Mesendoderm (in vitro differentiated cells): ENCODE results near the gene DCAF5.

Experiments
- DNase-seq: peaks from one replicate; pipeline ENCODE4 v3.0.0; 2013
- H2AK5ac ChIP-seq: 2 replicates; pipeline ENCODE4 v1.6.1; 2013; ENCODE audit warnings: low read length, inconsistent platforms
- H2BK120ac ChIP-seq: 2 replicates; pipeline ENCODE4 v1.6.1; 2013; ENCODE audit warnings: low read depth, mild to moderate bottlenecking, low read length, moderate library complexity, mixed read lengths
- H2BK15ac ChIP-seq: replicated peaks from 2 replicates; pipeline ENCODE4 v1.6.1; 2013; ENCODE audit warnings: low read depth, mild to moderate bottlenecking, moderate library complexity
- H2BK5ac ChIP-seq: 2 replicates; pipeline ENCODE4 v1.6.1; 2013; ENCODE audit warnings: low read length, inconsistent platforms
- H3K18ac ChIP-seq: 2 replicates; pipeline ENCODE4 v1.6.1; 2013; ENCODE audit warnings: mild to moderate bottlenecking, low read length, mixed read lengths
- H3K23ac ChIP-seq: one replicate; pipeline ENCODE4 v1.6.1; 2013; ENCODE audit warnings: low read length
- H3K27ac ChIP-seq: 2 replicates; pipeline ENCODE4 v1.5.1; 2013; ENCODE audit warnings: low read depth, mild to moderate bottlenecking, inconsistent platforms, low read length, moderate library complexity
- H3K27me3 ChIP-seq: 2 replicates; pipeline ENCODE4 v1.6.1; 2013; ENCODE audit warnings: low read length, control low read depth, mild to moderate bottlenecking, inconsistent platforms; ENCODE audit not compliant: insufficient read depth, poor library complexity
- H3K36me3 ChIP-seq: 2 replicates; pipeline ENCODE4 v1.6.1; 2013; ENCODE audit warnings: low read length, inconsistent platforms; ENCODE audit not compliant: control insufficient read depth, insufficient read depth
- H3K4ac ChIP-seq: one replicate; pipeline ENCODE4 v1.6.1; 2013; ENCODE audit warnings: low read depth, mild to moderate bottlenecking, low read length, moderate library complexity
- H3K4me1 ChIP-seq: 2 replicates; pipeline ENCODE4 v1.6.1; 2013; ENCODE audit warnings: low read depth, low read length, inconsistent platforms; ENCODE audit not compliant: control insufficient read depth
- H3K4me2 ChIP-seq: 2 replicates; pipeline ENCODE4 v1.6.1; 2013; ENCODE audit warnings: low read length
- H3K4me3 ChIP-seq: 2 replicates; pipeline ENCODE4 v1.5.1; 2013; ENCODE audit warnings: mild to moderate bottlenecking, low read length
- H3K56ac ChIP-seq: one replicate; pipeline ENCODE4 v1.6.1; 2013; ENCODE audit warnings: low read length
- H3K79me1 ChIP-seq: 2 replicates; pipeline ENCODE4 v1.6.1; 2013; ENCODE audit warnings: low read length, inconsistent platforms
- H3K79me2 ChIP-seq: 2 replicates; pipeline ENCODE4 v1.6.1; 2013; ENCODE audit warnings: mild to moderate bottlenecking, low read length; ENCODE audit not compliant: control insufficient read depth, insufficient read depth
- H3K9ac ChIP-seq: 2 replicates; pipeline ENCODE4 v1.6.1; 2013; ENCODE audit warnings: low read length, inconsistent platforms
- H4K5ac ChIP-seq: one replicate; pipeline ENCODE4 v1.6.1; 2013; ENCODE audit warnings: low read length
- H4K8ac ChIP-seq: one replicate; pipeline ENCODE4 v1.6.1; 2013; ENCODE audit warnings: low read depth, mild to moderate bottlenecking, control low read depth, low read length, moderate library complexity
- WGBS: extraction: QIAGEN DNeasy Blood & Tissue Kit; methylation state at CpG from one replicate; pipeline ENCODE4 v1.1.7; 2013; ENCODE audit warnings: low lambda C conversion rate, missing lambda C conversion rate; ENCODE audit not compliant: insufficient coverage; ENCODE audit errors: extremely low coverage; 5-methylcytosine and 5-hydroxymethylcytosine counted together

Gene DCAF5

DNA sequence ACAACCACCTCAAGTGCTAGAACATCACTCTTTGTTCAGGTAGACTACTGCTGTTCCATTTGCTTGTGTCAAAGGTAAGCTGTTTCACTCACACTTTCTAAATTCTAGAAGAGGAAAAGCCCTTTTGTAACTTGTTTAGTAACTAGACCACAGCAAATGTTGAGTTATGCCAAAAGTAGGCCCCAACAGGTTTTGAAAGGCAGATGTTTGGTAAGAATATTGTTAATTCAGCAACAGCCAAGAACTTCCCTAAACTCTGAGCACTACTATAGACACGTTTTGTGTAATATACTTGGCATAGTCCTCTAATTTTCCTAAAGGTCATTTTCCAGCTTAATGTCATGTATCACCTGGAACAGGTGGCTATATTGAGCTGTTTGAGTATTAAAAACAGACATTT lies 79.0 kb downstream of the DCAF5 start:
- Histone ChIP-seq H4K8ac (no peak overlapping the region), H3K79me1 (no peaks in the 10 kb centered on the region), H4K5ac (no peak overlapping the region), H3K56ac (no peak overlapping the region), H2BK15ac (no peak overlapping the region), H3K36me3 (no peaks in the 10 kb centered on the region), H3K27me3 (no peaks in the 10 kb centered on the region), H3K23ac (no peak overlapping the region), H3K9ac (no peak overlapping the region), H3K4me1 (no peaks in the 10 kb centered on the region), H2BK120ac (no peak overlapping the region), H3K4ac (no peak overlapping the region), H3K18ac (no peak overlapping the region), H3K27ac (no peak overlapping the region), H2AK5ac (no peak overlapping the region), H3K4me3 (no peak overlapping the region), H3K4me2 (no peak overlapping the region), H2BK5ac (no peak overlapping the region), H3K79me2 (no peaks in the 10 kb centered on the region)
- no peak for DNase-seq
- WGBS: no CpG with 5 or more reads among the region's 1 CpG

DNA sequence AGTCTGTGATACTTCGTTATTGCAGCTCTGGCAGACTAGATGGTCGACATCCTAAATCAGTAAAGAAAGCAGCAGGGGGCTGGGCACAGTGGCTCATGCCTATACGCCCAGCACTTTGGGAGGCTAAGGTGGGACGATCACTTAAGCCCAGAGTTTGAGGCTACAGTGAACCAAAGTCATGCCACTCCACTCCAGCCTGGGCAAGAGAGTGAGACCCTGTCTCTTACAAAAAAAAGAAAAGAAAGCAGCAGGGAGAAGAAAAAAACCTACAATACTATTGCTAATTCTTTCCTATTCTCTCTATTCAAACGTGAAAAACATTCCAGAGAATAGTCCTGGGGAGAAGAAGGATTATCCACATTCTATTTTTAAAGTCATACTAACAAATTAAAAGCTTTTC lies 79.5 kb downstream of the DCAF5 start:
- Histone ChIP-seq H2BK120ac (no peak overlapping the region), H3K79me1 (no peaks in the 10 kb centered on the region), H4K8ac (no peak overlapping the region), H3K79me2 (no peaks in the 10 kb centered on the region), H3K18ac (no peak overlapping the region), H3K9ac (no peak overlapping the region), H3K4ac (no peak overlapping the region), H2BK5ac (no peak overlapping the region), H3K27ac (no peak overlapping the region), H3K23ac (no peak overlapping the region), H3K27me3 (no peaks in the 10 kb centered on the region), H3K4me3 (no peak overlapping the region), H3K56ac (no peak overlapping the region), H2BK15ac (no peak overlapping the region), H3K4me2 (no peak overlapping the region), H3K36me3 (no peaks in the 10 kb centered on the region), H3K4me1 (no peaks in the 10 kb centered on the region), H2AK5ac (no peak overlapping the region), H4K5ac (no peak overlapping the region)
- no CpG with 5 or more reads among the region's 5 CpGs for WGBS
- DNase-seq: no peak

DNA sequence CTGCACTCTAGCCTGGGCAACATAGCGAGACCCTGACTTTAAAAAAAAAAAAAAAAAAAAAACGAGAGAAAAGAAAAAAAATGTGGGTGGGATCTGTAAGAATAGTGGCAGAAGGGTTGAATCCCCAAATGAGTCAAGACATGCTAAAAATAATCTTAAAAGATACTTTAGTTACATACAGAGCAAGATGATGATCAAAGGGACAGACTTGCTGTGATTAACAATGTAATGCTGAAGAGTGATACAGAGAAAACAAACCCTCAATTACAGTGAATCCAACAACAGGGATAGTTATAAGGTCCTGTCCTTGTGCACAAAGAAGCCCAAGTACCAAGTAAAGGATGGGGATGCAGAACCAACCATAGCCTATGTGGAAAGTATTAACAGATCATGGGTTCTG lies 80.3 kb downstream of the DCAF5 start:
- H3K4me3 ChIP-seq: no peak overlapping the region

DNA sequence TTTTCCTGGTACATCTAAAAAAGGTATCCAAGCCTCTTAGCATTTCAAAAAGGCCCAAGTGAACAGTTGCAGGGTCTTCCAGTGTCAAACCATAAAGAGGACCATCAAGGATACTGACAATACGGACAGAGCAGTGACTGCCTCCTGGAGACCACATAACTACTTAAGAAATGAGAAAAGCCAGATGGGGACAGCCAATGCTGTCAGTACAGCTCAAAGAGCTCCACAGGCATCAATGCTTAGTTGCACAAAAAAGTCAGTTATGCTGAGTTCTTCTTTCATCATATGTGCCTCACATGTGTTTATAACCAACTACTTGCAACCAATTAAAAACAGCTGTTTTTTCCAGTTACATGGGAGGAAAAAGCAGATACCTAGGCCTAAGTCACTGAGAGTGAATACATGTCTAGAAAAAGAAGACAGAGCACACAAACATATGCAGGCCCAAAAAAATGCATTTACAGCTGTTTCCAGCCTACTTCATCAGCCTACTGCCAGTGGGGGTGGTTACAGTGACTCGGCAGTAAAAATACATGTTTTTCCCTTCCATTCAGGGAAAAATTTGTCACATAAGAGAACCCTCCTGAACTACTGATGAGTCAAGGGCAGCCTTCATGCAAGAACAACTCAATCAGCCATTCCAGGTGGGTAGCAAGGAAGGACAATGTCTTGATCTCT lies 84.0 kb downstream of the DCAF5 start:
- no peak overlapping the region for H3K4me2 ChIP-seq
- no peak overlapping the region for H3K27ac ChIP-seq
- H3K18ac ChIP-seq: peak overlapping the region; percentile 56
- peak overlapping the region; percentile 10 for H3K56ac ChIP-seq
- no peak overlapping the region for H3K9ac ChIP-seq
- H3K4ac ChIP-seq: no peak overlapping the region
- no CpG with 5 or more reads among the region's 2 CpGs for WGBS
- no peak overlapping the region for H3K23ac ChIP-seq
- no peaks in the 10 kb centered on the region for H3K79me1 ChIP-seq
- no peak overlapping the region for H4K8ac ChIP-seq
- no peak overlapping the region for H2BK120ac ChIP-seq
- no peaks in the 10 kb centered on the region for H3K36me3 ChIP-seq
- DNase-seq: peak; percentile 47
- H2BK5ac ChIP-seq: no peak overlapping the region
- no peak overlapping the region for H2BK15ac ChIP-seq
- H3K79me2 ChIP-seq: no peaks in the 10 kb centered on the region
- H3K4me1 ChIP-seq: no peaks in the 10 kb centered on the region
- H4K5ac ChIP-seq: no peak overlapping the region
- H3K4me3 ChIP-seq: no peak overlapping the region
- H3K27me3 ChIP-seq: no peaks in the 10 kb centered on the region
- H2AK5ac ChIP-seq: no peak overlapping the region

More for the DNA sequence above, 80.3 kb downstream of the DCAF5 start:
- no peak overlapping the region for H4K8ac ChIP-seq
- no CpG with 5 or more reads among the region's 2 CpGs for WGBS
- H2BK120ac ChIP-seq: no peak overlapping the region
- H3K23ac ChIP-seq: no peak overlapping the region
- no peak overlapping the region for H4K5ac ChIP-seq
- no peak overlapping the region for H3K4me2 ChIP-seq
- no peaks in the 10 kb centered on the region for H3K4me1 ChIP-seq
- no peak overlapping the region for H3K56ac ChIP-seq
- H3K79me2 ChIP-seq: no peaks in the 10 kb centered on the region
- no peaks in the 10 kb centered on the region for H3K79me1 ChIP-seq
- H2BK5ac ChIP-seq: no peak overlapping the region
- H2AK5ac ChIP-seq: no peak overlapping the region
- no peak for DNase-seq
- no peak overlapping the region for H3K27ac ChIP-seq
- no peaks in the 10 kb centered on the region for H3K27me3 ChIP-seq
- no peak overlapping the region for H3K4ac ChIP-seq
- H3K9ac ChIP-seq: no peak overlapping the region
- no peaks in the 10 kb centered on the region for H3K36me3 ChIP-seq
- H3K18ac ChIP-seq: no peak overlapping the region
- H2BK15ac ChIP-seq: no peak overlapping the region

DNA sequence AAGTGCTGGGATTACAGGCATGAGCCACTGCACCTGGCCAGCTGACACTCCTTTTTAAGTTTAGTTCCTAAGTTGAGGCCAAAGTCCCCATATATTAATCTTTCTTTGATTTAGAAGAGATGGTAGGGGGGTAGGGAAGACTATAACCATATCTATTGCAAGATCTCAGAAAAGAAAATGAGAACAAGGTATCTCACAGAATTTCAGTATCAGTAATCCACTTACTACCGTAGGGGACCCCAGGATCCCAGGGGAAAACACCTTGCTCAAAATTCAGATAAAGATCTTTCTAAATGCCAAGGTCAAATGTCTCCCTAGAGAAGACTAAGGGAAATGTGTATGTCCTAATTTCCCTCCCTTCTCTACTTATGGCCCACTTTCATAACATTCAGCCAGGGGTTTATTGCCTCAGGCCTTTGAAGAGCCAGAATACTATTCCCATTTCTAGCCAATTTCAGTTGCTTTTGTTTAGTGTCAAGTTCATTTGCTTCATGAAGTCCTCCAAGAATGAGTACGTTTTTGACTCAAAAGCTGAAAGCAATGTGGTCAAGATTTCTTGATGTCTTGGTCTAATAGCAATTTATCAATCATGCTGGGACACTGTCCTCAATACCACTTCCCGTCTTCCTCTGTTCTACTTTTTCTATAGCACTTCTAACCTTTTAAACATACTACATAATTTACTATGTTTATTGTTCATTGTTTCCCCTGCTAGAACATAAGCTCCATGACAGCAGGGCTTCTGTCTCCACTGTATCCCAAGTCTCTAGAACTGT lies 86.3 kb downstream of the DCAF5 start:
- H4K8ac ChIP-seq: no peak overlapping the region
- H2BK120ac ChIP-seq: no peak overlapping the region
- H3K18ac ChIP-seq: no peak overlapping the region
- no peak overlapping the region for H3K27ac ChIP-seq
- H3K23ac ChIP-seq: no peak overlapping the region
- H3K56ac ChIP-seq: no peak overlapping the region
- no CpG with 5 or more reads among the region's 3 CpGs for WGBS
- no peak overlapping the region for H4K5ac ChIP-seq
- no peak overlapping the region for H2BK15ac ChIP-seq
- no peaks in the 10 kb centered on the region for H3K36me3 ChIP-seq
- H3K4ac ChIP-seq: no peak overlapping the region
- no peaks in the 10 kb centered on the region for H3K79me1 ChIP-seq
- DNase-seq: no peak
- H2AK5ac ChIP-seq: no peak overlapping the region
- H3K9ac ChIP-seq: no peak overlapping the region
- H3K4me3 ChIP-seq: no peak overlapping the region
- no peaks in the 10 kb centered on the region for H3K27me3 ChIP-seq
- no peaks in the 10 kb centered on the region for H3K4me1 ChIP-seq
- no peaks in the 10 kb centered on the region for H3K79me2 ChIP-seq
- H2BK5ac ChIP-seq: no peak overlapping the region
- H3K4me2 ChIP-seq: no peak overlapping the region
